HG02678 (cell line): ENCODE results near the gene PTPRN2.

Source experiments
- ATAC-seq: cut with Tn5 transposase; IDR thresholded peaks from one replicate; pipeline ENCODE4 v1.9.1; 2021; ENCODE audit warnings: mild to moderate bottlenecking, moderate library complexity; ENCODE audit not compliant: unreplicated experiment

PTPRN2 gene

DNA sequence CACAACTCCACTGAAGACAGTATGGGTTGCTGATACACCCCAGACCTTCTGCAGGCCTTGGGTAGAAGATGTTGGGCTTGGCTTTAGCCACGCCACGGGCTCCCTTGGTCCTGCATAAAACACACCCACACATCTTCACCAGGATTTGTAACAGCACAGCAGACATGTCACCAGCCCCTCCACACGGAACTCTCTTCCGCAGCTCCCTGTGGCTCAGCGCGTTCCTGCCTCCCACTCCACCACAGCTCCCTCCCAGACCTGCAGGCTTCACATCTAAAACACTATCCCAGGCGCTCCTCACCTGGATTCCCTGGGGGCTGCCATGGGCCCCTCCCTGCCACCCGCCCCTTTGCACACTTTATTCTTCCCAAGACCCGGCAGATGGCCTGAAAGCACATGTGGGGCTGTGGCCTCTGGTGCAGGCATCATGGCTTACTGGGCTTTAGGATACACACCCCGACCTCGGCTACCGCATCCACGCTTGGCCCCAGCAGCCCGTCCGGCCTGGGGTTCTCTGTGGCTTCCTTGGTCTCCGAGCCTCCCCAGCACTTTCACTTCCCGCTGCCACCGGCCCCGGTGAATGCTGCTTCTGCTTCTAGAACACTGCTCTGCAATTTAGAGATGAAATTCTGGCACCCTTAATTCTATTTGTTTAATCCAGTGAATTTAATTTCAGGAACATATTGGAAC, 818.0 kb downstream of the PTPRN2 start:
- ATAC-seq = no peak

DNA sequence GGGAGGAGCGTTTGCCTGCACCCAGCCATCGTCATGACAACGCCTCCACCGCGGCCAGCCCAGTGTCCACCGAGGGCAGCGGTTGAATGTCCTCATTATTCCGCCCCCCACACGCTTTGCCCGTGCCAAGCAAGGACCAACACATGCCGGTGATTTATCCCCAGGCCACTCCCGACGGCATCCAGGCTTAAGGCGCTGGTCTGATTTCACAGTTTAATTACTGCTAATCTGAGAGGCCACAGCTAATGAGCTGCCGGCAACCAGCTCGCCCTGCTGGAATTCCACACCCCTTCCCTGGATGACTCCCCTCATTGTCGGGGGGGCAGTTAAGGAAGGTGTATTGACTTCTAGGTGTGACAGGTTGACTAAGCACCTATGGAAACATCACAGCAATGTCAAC, 818.5 kb downstream of the PTPRN2 start:
- no peak for ATAC-seq

GRCh38 chr7:157768198-157768597, 819.4 kb downstream of the PTPRN2 start:
- no peak for ATAC-seq

GRCh38 chr7:157767506-157768197, 820.0 kb downstream of the PTPRN2 start:
- no peak for ATAC-seq

DNA sequence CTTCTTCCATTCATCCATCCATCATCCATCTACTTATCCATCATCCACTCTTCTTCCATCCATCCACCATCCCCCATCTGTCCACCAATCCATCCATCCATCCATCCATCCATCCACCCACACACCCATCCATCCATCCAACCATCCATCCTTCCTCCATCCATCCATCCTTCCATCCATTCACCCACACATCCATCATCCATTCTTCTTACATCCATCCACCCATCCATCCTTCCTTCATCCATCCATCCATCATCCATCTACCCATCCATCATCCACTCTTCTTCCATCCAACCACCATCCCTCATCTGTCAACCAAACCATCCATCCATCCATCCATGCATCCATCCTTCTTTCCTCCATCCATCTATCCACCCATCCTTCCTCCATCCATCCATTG, 821.5 kb downstream of the PTPRN2 start:
- no peak for ATAC-seq

GRCh38 chr7:157764946-157765537, 822.6 kb downstream of the PTPRN2 start:
- ATAC-seq = no peak

DNA sequence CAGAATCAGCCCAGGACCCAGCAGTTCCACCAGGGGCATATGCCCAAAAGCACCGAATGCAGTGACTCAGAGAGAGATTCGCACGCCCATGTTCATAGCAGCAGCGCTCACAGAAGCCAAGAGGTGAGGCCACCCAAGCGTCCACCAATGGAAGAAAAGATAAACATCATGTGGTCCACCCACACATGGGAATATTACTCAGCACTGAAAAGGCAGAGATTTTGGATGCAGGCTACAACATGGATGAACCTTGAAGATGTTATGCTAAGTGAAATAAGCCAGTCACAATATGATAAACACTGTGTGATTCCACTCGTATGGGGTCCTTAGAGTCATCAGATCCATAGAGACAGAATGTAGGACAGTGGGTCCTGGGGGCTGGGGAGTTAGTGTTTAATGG, 823.4 kb downstream of the PTPRN2 start:
- no peak for ATAC-seq

DNA sequence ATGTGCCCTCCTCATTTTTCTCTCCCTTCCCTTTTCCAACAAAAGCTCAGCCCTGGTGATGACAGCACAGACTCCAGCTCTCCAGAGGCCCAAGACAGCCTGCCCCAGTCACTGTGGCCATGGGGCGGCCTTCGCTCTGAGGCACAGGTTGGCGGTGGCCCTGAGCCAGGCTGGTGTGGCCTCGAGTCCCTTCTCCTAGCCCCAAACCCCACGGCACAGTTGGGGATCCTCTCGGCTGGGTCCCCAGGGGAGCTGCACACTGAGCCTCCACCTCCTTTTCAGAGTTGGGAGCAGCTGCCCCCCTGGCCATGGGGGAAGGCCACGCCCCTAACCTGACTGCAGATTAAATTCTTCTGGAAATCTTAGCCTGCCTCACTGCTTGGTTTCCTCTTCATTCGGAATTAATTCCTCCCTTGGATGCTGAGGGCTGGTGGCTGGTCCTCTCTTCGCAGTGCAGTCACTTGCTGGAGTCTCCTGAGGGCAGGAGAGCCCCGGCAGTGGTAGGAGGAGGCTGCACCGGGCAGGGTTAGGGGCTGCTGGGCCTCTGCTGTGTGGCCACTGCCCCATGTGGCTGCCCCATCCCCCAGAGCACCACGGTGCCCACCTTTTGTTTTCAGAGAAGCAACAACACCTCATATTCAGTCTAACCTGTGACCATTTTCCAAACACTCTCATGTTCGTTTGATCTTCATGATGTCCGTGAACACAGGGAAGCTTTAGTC, 824.2 kb downstream of the PTPRN2 start:
- ATAC-seq = no peak

DNA sequence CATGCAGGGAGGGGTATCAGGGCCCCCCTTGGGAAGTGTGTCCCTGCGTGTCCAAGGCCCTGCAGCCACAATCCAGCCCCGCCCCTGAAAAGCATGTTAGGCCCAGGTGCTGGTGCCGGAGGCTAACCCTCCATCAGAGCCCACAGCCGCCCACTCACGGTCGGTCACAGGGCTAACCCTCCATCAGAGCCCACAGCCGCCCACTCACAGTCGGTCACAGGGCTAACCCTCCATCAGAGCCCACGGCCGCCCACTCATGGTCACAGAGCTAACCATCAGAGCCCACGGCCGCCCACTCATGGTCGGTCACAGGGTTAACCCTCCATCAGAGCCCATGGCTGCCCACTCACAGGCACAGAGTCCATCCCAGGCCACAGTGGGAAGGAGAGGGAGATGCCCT, 824.8 kb downstream of the PTPRN2 start:
- ATAC-seq = no peak

GRCh38 chr7:157760004-157760730, 827.5 kb downstream of the PTPRN2 start:
- ATAC-seq = no peak

GRCh38 chr7:157759246-157759805, 828.3 kb downstream of the PTPRN2 start:
- no peak for ATAC-seq

DNA sequence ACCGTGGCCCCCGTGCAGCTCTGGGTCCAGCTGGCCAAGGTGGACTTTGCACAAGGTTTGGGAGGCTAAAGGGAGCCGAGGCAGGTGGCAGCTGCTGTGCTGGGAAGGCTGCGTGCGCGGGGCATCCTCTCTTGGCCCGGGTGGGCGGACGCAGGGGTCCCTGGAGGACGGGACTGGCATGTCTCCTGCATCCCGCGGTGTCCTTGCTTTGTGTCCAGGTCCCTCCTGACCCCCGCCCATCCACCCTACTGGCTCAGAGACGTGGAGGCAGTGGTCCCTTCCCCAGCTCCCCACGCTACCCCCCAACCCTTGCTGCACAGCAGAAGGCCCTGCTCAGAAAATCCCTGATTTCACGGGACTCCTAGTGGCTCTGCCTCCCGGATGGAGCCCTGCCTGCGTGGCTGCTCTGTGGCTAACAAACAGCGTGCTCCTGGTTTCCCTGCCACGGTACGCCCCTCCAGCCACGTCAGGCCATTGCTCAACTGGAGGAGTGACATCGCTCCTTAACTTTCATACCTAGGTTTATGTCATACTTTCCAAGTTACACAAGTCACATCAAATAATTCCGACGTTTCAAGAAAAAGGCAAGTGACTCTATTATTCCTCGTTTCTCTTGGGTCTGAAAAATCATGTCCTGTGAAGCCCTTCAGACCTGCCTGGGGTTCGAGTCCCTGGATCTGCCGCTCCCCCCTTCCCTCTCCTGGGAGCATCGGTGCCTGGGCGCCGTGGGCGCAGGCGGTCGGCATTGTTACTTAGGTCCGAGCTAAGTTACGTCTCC, 829.0 kb downstream of the PTPRN2 start:
- ATAC-seq = no peak

GRCh38 chr7:157757776-157758467, 829.7 kb downstream of the PTPRN2 start:
- ATAC-seq = no peak

DNA sequence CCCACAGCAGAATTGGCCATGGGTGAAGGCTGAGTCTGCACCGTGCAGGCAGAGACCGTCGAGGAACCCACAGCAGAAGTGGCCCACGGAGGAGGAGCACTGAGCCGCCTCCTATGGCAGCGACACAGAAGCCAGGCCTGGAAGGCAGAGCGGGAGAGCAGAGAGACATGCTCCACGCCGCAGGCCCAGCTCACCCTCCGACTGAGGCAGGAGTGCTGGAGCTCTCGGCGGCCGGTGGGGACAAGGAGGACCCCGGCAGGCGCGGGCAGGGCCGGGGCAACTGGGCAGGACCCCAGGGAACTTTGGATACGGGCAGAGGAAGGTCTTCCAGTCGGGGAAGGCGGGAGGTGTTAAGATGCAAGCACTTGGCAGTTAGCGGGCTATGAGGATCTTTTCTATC, 830.4 kb downstream of the PTPRN2 start:
- no peak for ATAC-seq

- no peak for ATAC-seq
These were observed 831.9 kb downstream of the PTPRN2 start for GRCh38 chr7:157755741-157756140.

DNA sequence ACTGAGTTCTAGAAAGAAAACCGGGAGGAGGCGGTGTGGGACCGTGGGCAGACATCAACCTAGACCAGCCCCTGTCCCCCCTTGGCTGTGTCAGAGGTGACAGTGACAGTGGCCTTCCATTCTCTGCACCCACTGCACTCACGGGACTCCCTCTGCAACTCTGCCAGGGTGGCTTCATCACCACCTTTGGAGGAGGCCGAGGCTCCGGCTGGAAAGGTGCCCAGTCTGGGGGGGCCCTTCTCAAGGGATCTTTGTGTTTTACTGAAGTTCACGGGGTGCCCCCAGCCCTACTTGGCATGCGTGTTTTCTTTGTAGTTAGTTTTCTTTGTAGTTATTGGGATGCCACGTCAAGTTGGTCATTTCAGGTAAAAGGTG, 833.2 kb downstream of the PTPRN2 start:
- ATAC-seq = no peak

- no peak for ATAC-seq
These were observed 833.8 kb downstream of the PTPRN2 start for GRCh38 chr7:157753713-157754415.

- ATAC-seq = no peak
These were observed 834.8 kb downstream of the PTPRN2 start for GRCh38 chr7:157752832-157753291.
